Measurements from ENCODE around the gene CUX1. TPM values are rescaled to one million over a fixed set of nuclear protein-coding genes. Genes with fewer than 3 reads are reported as not detected.

CUX1 gene
- total and polyA plus RNA-seq, 2 of the 13 experiments (the other 11 are each of a cell fraction or from before 2014, with no cell fraction given): 13.7 to 14.9 TPM

DNA sequence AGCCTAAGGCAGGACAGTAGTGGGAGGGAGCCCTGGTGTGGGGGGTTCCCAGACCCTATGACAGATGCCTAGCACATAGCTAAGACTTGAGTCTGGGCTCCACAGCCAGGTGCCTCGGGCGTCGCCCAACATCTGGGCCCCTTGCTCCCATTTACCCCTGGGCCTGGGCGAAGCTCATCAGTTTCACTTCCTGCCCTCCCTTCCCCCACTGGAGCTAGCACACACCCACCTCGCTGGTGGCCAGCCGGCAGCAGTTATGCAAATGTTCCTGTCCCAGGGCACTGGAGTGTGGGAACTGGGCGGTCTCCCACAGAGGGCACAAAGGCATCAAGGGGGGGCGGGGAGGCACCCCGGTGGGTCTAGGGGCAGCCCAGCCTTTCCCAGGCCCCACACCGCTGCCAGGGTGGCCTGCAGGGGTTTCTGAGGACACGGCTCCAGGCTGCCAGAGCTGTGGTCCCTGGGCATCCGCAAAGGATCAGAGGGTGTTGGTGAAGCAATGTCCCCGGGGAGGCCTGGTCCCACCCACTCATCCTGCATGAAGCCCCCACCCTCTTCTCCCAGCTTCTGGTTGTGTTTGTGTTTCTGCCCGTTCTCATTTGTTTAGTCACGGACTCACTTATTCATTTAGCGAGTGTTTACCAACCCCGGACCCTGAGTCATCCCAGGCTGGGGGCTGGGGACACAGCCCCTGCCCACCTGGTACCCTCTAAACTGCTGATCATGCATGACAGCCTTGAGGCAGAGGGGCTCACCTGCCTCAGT lies 489.7 kb downstream of the CUX1 start (continued):
- TF ChIP-seq AHDC1 (CRISPR knock-in tag; IDR thresholded peaks at IDR 0.05; ENCODE audit: borderline replicate concordance) (no peak), SRSF9 (IDR thresholded peaks at IDR 0.05; ENCODE audit: borderline replicate concordance, insufficient read depth, low read depth, low read length, poor library complexity, severe bottlenecking) (no peak), ZBTB7B (CRISPR knock-in tag; IDR thresholded peaks at IDR 0.05) (0 out of 2 replicates have a peak, but pooled peaks have one; percentile 60), ZNF224 (CRISPR knock-in tag; IDR thresholded peaks at IDR 0.05) (0 out of 2 replicates have a peak, but pooled peaks have one; percentile 44), MYNN (CRISPR knock-in tag; IDR thresholded peaks at IDR 0.05; ENCODE audit: low read depth) (no peak), MIXL1 (CRISPR knock-in tag; IDR thresholded peaks at IDR 0.05) (no peak), ZNF530 (CRISPR knock-in tag; IDR thresholded peaks at IDR 0.05; ENCODE audit: low read depth) (no peak), CHCHD3 (CRISPR knock-in tag; IDR thresholded peaks at IDR 0.05) (no peak), PPARG (CRISPR knock-in tag; conservative IDR thresholded peaks at IDR 0.05) (no peak), ZNF3 (CRISPR knock-in tag; IDR thresholded peaks at IDR 0.05) (no peak), ZNF773 (CRISPR knock-in tag; IDR thresholded peaks at IDR 0.05; ENCODE audit: borderline replicate concordance) (no peak), ZNF10 (CRISPR knock-in tag; IDR thresholded peaks at IDR 0.05; ENCODE audit: borderline replicate concordance, low read depth) (no peak), ZNF124 (CRISPR knock-in tag; IDR thresholded peaks at IDR 0.05) (no peak), CREB1 (IDR thresholded peaks at IDR 0.05) (no peak), CREB1 (CRISPR knock-in tag; IDR thresholded peaks at IDR 0.05) (no peak), ZNF792 (CRISPR knock-in tag; IDR thresholded peaks at IDR 0.05) (no peak), ETV6 (CRISPR knock-in tag; conservative IDR thresholded peaks at IDR 0.05) (no peak), DR1 (CRISPR knock-in tag; IDR thresholded peaks at IDR 0.05) (no peak), ZNF607 (CRISPR knock-in tag; IDR thresholded peaks at IDR 0.05; ENCODE audit: borderline replicate concordance) (no peak; the same call in 1 of the 2 replicates), NONO (IDR thresholded peaks at IDR 0.05) (no peak), NONO (CRISPR knock-in tag; conservative IDR thresholded peaks at IDR 0.05) (no peak), ZNF225 (CRISPR knock-in tag; IDR thresholded peaks at IDR 0.05) (no peak), TOPORS (CRISPR knock-in tag; IDR thresholded peaks at IDR 0.05) (no peak), NRL (CRISPR knock-in tag; IDR thresholded peaks at IDR 0.05; ENCODE audit: borderline replicate concordance) (peak; percentile 22; the same call in 1 of the 2 replicates)
- TF ChIP-seq, protein P1, sequence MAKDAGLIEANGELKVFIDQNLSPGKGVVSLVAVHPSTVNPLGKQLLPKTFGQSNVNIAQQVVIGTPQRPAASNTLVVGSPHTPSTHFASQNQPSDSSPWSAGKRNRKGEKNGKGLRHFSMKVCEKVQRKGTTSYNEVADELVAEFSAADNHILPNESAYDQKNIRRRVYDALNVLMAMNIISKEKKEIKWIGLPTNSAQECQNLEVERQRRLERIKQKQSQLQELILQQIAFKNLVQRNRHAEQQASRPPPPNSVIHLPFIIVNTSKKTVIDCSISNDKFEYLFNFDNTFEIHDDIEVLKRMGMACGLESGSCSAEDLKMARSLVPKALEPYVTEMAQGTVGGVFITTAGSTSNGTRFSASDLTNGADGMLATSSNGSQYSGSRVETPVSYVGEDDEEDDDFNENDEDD (CRISPR knock-in tag; IDR thresholded peaks at IDR 0.05; ENCODE audit: borderline replicate concordance): no peak
